HG03064 (cell line): Measurements from ENCODE around the gene SLC4A5.
A peak's percentile ranks its signal among the peaks of the same experiment; 100 is the strongest.

ENCODE experiments used
- ATAC-seq: cut with Tn5 transposase; IDR thresholded peaks from one replicate; pipeline ENCODE4 v1.9.1; 2021; ENCODE audit warnings: low read depth; ENCODE audit not compliant: unreplicated experiment

The SLC4A5 gene, protein sequence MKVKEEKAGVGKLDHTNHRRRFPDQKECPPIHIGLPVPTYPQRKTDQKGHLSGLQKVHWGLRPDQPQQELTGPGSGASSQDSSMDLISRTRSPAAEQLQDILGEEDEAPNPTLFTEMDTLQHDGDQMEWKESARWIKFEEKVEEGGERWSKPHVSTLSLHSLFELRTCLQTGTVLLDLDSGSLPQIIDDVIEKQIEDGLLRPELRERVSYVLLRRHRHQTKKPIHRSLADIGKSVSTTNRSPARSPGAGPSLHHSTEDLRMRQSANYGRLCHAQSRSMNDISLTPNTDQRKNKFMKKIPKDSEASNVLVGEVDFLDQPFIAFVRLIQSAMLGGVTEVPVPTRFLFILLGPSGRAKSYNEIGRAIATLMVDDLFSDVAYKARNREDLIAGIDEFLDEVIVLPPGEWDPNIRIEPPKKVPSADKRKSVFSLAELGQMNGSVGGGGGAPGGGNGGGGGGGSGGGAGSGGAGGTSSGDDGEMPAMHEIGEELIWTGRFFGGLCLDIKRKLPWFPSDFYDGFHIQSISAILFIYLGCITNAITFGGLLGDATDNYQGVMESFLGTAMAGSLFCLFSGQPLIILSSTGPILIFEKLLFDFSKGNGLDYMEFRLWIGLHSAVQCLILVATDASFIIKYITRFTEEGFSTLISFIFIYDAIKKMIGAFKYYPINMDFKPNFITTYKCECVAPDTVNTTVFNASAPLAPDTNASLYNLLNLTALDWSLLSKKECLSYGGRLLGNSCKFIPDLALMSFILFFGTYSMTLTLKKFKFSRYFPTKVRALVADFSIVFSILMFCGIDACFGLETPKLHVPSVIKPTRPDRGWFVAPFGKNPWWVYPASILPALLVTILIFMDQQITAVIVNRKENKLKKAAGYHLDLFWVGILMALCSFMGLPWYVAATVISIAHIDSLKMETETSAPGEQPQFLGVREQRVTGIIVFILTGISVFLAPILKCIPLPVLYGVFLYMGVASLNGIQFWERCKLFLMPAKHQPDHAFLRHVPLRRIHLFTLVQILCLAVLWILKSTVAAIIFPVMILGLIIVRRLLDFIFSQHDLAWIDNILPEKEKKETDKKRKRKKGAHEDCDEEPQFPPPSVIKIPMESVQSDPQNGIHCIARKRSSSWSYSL

DNA sequence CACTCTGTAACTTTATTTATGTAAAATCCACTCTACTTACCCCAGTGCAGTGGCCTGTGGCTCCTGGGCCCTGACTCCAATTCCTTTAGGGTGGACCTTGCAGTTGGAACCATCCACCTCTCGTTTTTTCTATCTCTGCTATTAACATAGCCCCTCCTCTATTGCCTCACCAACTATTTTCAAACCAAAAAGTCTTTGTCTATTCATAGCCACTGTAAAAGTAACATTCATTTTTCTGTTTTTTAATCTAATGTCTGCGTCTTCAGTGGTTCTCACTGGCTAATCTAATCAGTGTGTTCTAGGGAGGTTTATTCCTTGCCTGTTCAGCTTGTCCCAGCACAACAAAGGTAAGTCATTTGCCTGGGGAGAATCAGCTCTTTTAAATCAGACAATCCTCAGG is at the start of gene SLC4A5:
SLC4A5 (minus strand) TSS at position 101 of the 400 bp plus-strand sequence. CDS start 28,393 bp downstream, outside the sequence.
- no peak for ATAC-seq

DNA sequence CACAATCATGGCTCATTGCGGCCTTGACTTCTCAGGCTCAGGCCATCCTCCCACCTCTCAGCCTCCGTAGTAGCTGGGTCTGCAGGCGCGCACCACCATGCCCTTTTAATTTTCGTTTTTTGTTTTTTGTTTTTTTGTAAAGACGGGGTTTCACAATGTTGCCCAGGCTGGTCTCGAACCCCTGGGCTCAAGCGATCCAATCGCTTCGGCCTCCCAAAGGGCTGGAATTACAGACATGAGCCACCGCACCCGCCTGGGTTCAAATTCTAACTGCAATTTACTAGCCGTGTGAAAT is 49.2 kb upstream of the SLC4A5 start:
- no peak for ATAC-seq

DNA sequence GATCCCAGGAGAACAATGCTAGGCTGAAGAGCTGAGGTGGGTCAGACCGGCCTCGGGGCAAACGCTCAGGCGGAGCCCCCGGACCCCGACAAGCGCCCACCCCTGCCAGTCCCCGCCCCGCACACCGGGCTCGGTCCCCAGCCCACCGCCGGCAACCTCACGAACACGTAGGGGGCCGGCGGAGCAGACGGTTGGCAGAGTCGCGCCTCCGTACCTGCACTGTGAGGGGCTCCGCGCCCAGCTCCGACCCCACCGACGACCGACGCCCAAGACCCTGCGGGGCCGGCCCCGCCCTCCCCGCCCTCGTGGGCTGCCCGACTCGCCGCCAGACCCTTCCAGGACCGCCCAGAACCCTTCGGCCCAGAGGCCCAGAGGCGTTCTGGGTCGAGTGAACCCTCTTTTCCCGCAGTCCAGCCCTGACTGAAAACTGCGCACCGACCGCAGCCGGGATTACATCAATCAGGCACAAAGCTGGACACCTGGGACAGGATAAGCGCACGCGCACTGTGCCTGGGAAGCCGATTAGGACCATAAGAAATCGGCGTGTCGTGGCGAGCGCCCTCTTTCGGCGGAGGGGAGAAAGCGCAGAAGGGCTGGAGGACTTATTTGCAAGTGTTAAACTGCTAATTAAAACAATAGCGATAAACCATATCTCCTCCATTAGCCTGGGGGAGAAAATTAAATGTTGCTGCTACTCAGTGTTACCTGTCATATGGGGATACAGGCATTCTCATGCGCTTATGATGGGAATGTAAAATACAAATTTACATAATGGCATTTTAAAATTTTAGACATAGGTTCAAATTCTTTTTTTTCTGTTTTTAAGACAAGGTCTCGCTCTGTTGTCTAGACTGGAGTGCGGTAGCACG is 48.6 kb upstream of the SLC4A5 start:
- peak; percentile 64 for ATAC-seq

DNA sequence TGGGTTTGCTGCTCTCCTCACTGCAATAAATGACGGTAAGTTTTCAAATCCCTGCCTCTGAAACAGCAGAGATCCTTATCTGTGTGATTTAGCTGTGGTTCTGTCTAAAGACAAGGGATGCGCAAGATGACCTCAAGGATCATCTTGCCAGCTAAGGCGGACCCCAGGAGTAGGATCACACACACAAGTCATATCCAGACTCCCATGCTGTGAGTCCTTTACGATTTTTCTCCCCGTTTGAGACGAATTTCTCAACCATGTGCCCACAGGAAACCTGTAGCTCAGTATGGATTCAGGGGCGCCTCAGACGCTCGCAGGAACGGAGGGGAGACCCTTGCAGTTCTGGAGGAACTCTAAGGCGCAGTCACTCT is 48.0 kb upstream of the SLC4A5 start:
- ATAC-seq = no peak

DNA sequence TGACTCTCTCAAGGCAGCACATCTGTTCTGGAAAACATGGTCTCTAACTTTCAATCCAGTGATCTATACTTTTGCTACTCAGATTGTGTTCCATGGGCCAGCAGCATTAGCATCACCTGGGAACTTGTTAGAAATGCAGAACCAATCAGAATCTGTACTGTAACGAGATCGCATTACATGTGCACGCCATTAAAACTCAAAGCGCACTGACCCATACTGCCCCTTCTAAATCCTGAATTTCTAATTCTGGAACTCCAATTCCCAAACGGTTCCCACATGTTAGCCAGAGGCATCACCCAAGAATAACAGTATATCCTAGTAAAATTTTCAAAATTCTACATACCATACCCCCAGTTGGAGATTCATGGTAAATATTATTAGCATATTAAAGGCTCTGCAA is 47.4 kb upstream of the SLC4A5 start:
- no peak for ATAC-seq

- ATAC-seq = no peak
Measured at GRCh38 chr2:74387346-74387745, 44.1 kb upstream of the SLC4A5 start.

DNA sequence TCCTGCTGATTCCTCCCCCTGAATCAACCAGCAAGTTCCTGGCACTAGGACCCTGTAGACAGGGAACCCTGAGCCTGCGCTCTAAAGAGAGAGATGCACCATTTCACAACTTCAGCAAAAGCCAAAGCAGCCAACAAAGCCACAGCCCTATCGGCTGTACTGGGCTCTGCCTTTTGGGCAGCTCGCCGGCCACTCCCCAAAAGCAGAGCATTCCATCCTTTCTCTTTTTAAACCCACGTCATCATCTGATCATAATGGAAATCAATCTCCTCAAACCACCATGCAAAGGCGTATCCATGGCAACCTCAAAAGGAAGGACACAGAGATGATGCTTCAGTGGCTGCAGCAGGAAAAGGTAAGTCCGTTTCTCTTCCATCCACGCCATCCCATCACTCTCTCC is 42.2 kb upstream of the SLC4A5 start:
- no peak for ATAC-seq

- ATAC-seq = no peak
Measured at GRCh38 chr2:74384051-74384450, 40.8 kb upstream of the SLC4A5 start.

DNA sequence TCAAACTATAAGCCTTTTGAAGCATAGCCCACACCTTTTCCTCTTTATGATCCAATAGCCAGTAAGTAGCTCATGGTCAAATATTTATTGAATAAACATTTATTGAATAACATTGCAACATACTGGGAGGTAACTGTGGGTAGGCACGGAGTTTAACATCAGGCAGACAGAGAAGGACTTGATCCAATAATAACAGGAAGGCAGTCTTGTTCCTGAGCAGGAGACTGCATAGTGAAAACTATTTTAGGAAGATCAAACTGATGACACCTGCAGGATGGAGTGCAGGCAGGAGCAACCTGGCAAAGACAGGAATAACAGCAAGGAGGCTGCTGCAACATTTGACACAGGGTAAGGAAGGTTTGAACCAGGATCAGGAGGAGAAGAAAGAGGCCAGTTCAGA is 40.0 kb upstream of the SLC4A5 start:
- ATAC-seq = no peak

DNA sequence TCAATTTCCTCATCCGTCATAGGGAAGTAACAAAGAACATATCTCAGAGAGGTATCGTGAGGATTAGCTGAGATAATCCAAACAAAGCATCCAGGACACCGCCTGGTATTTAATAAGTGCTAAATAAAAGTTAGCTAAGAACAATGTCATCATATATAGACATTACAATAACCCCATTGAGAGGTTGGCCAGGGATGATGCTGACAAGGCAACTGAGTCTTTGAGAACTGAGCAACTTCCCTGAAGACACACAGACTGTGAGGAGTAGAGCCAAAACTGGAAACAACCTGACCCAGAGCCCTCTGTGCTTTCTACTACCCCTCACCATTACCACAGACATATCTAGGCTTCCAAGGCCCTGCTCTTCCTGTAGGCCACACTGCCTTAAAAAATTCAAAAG is 38.5 kb upstream of the SLC4A5 start:
- no peak for ATAC-seq

DNA sequence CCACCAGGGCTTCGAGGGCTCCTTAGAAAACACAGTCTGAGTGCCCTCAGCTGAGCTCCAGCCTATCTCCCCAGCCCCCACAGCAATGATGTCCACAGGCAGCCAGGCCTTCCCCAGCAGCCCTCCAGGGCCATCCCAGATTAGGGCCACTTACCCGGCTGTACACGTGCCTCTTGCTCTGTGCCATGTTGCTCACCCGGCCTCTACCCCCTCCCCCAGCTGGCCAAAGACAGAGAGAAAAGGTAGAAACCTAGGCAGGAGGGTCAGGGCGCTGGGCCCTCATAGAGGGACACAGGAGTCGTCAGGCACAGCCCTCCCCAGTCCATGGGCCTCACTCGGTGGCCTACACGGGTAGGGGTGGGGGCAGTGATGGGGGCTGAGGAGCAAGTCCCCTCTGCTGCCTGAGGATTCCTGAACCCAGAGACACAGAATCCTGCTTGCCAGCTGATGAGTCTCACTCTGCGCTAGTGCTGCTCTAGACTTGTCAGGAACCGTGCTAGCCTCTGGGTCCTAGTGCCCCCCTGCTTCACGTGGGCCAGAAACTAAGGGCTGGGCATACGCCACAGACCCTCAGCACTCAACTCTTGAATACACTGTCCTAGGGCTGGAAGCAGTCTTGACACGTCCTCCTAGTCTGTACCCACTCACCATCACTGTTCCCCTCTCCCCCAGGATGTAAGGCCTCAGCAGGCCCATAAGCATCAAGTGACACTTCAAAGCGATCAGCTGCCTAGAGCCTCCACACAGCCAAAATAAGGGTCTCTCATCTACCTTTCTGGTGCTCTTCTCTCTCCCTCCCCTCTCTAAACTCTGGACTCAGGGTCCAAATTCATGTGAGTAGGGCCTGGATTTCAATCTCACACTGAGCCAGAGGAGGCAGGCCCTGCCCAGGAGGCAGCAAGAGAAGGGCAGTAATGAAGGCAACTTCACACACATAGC is 36.9 kb upstream of the SLC4A5 start, which contains the start of gene DCTN1:
DCTN1 (minus strand) TSS at position 461 of the 939 bp plus-strand sequence; CDS start at position 187, 274 bp downstream.
- ATAC-seq = no peak

DNA sequence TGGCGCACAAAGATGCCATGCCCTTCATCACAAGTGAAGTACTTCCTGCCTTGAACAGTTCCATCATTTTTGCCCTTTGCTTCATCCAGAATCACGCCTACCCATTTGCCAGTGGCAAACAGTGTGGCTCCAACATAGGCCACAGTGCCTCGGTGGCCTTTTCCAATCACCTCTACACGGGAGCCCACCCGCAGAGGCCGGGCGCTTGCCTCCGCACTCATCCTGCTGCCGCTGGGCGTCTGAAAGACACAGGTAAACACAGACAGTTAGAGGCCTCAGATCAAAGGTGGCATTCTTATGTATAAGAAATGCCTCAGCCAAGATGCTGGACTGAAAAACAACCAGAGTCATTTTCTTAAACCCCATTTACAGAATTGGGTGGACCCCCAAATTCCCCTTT is 34.8 kb upstream of the SLC4A5 start:
- ATAC-seq = no peak

DNA sequence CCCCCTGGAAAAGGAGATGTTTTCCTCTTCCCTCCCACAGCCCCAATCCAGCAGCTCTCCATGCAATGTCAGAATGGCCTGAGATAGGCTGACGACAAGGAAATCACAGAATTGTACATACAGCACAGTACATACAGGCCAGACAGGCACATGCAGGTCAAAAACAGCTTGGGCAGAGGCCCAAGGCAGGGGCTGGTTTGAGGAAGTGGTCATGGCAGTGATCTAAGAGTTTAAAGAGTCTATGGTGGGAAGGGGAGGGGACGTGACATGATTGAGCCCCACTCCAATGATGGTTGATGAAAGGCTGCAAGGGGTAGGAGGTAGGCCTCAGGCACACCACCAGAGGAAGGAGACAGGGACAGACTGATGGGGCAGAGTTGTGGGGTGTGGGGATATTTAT is 32.6 kb upstream of the SLC4A5 start:
- ATAC-seq = no peak

DNA sequence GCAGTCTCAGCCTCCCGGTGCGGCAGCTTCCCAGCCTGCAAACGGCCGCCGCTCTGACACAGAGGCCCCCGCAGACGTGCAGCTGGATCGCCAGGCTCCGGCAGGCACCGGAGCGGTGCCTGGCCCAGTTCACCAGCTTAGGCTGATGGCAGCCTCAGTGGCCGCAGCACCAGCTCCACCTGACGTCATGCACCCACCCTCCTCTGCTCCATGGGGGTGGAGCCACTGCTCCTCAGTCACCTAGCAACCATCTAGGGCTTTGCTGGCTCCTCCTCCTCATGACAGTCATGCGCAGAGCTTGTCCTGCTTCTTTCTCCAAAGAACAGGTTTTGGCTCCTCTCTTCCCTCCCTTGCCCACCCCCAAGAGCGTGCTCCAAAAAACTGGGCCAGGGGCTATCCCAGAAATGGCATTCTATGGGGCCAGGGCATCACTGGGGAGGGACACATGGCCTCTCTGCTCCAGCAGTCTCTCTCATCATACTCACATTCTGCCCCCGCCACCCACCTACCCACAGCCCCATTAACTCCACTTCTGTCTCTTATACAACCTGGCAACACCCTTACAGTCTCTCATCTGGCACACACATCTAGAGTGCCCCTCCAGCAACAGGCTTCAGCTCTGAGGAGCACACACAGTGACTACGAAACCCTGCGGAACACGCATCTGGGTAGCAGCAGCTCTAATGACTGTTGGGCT is 31.4 kb upstream of the SLC4A5 start:
- no peak for ATAC-seq

DNA sequence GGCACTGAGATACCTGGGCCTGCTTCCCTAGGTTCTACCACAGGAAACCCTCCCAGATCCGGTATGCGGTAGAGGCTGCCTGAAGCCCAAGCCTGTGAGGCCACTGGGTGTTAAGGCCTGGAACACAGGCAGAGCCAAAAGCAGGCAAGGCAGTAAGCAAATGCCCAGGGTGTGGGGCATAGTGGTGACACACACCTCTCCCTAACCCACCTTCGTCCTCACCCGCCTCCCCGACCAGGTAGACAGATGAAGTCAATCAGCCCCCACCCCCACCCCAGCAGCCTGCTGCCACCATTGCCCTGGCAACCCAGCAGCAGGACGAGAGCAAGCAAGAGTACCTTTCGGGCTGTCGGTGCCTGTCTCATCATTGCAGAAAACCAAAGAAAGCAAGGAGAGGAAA is 30.8 kb upstream of the SLC4A5 start:
- ATAC-seq = no peak

DNA sequence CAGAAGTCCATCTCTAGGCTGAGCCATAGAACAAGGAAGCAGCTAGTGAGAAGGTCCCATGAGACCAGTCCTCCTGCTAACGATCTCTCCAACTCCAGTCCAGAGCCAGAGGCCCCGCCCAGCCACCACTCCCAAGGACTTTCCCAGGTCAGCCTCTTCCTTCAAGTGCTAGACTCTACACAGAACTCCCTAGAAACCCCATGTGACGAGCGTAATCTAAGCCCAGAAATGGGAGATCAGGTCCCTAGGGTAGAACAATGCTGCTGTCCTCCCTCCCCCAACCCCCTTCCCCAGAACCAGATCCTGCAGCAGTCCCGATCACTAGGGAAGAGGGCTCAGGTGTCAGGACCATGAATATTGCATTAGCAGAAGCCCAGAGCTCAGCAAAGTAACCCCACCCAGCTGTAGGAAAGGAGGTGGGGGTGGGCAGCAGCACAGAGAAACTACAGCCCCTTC is 30.0 kb upstream of the SLC4A5 start:
- no peak for ATAC-seq

DNA sequence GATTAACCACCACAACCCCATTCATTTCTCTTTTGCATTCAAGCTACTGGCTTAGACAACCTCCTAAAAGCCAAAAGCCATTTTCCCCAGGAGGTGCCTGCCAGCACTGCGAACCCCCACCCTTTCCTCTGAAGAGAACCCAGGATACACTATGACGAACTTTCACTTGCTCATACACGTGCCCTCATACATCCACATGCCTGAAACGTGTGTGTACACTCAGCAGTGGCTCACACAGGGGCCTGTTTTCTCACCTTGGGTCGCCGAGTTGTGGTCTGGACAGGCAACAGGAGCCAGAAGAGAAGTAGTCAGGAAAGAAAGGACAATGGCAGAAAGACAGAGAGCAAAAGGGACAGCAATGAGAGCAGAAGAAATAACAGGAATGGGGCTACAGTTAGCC is 29.5 kb upstream of the SLC4A5 start:
- ATAC-seq = no peak

DNA sequence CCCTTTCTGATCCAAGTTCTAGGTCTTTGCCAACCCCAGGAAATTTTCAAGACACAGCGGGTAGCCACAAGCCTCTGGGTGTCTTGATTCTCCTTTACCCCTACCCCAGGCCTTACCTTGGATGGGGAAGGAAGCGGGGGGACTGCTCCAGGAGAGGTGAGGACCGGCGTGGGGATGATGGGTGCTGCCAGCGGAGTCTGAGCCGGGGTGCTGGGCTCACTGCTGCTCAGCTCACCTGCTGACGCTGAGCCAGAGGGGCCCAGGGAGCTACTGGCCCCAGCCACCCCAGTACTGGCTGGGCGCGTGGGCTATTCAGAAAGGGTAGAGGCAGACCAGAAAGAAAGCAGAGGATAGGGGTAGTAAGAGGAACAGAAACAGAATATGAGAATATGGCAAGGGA is 28.2 kb upstream of the SLC4A5 start:
- ATAC-seq = no peak

GRCh38 chr2:74369976-74370375 is 26.8 kb upstream of the SLC4A5 start:
- ATAC-seq = no peak
